Neural cell (in vitro differentiated cells): Measurements from ENCODE around the gene ACSM3. TPM values are rescaled to one million over a fixed set of nuclear protein-coding genes. Genes with fewer than 3 reads are reported as not detected.

ENCODE experiments used
- H2AFZ ChIP-seq: fragments of 200-600, 300-800 bp; sonication (generic), shearing (Covaris generic); 2 replicates; pipeline ENCODE4 v1.6.0; 2014; ENCODE audit warnings: low read depth, mild to moderate bottlenecking, antibody characterized with exemption, low read length, moderate library complexity
- H3F3A ChIP-seq: fragments of 200-600 bp; shearing (Covaris generic); 2 replicates; pipeline ENCODE4 v1.6.1; 2016; ENCODE audit warnings: mild to moderate bottlenecking, moderate library complexity, mixed read lengths, antibody characterized with exemption, low read length; ENCODE audit not compliant: insufficient read depth, poor library complexity, severe bottlenecking
- H3K27ac ChIP-seq: fragments of 200-600, 300-800 bp; sonication (generic), shearing (Covaris generic); 2 replicates; pipeline ENCODE4 v1.5.1; 2014; ENCODE audit warnings: mild to moderate bottlenecking, low read length, moderate library complexity
- H3K27me3 ChIP-seq: fragments of 300-800, 200-600 bp; sonication (generic), shearing (Covaris generic); 2 replicates; pipeline ENCODE4 v1.6.0; 2014; ENCODE audit warnings: mild to moderate bottlenecking, low read depth, low read length, moderate library complexity; ENCODE audit not compliant: insufficient read depth
- H3K36me3 ChIP-seq: fragments of 300-800, 200-600 bp; sonication (generic), shearing (Covaris generic); 2 replicates; pipeline ENCODE4 v1.5.1; 2014; ENCODE audit warnings: mild to moderate bottlenecking, antibody characterized with exemption, low read length, moderate library complexity; ENCODE audit not compliant: insufficient read depth
- H3K4me2 ChIP-seq: fragments of 300-800, 200-600 bp; sonication (generic), shearing (Covaris generic); 2 replicates; pipeline ENCODE4 v1.6.0; 2014; ENCODE audit warnings: mild to moderate bottlenecking, low read length
- H3K4me3 ChIP-seq: fragments of 300-800, 200-600 bp; sonication (generic), shearing (Covaris generic); 2 replicates; pipeline ENCODE4 v1.5.1; 2014; ENCODE audit warnings: mild to moderate bottlenecking, low read length, moderate library complexity
- H3K79me2 ChIP-seq: fragments of 200-600 bp; shearing (Covaris generic); replicated peaks from 2 replicates; pipeline ENCODE4 v1.6.0; 2014; ENCODE audit warnings: mild to moderate bottlenecking, low read length, moderate library complexity; ENCODE audit not compliant: insufficient read depth
- H3K9ac ChIP-seq: fragments of 300-800, 200-600 bp; sonication (generic), shearing (Covaris generic); 2 replicates; pipeline ENCODE4 v1.6.1; 2016; ENCODE audit warnings: mild to moderate bottlenecking, low read length, mixed read lengths
- H3K9me2 ChIP-seq: fragments of 200-600 bp; shearing (Covaris generic); 2 replicates; pipeline ENCODE4 v1.6.1; 2016; ENCODE audit warnings: mild to moderate bottlenecking, low read length, mixed read lengths; ENCODE audit not compliant: insufficient read depth
- H3K9me3 ChIP-seq: fragments of 200-600, 300-800 bp; sonication (generic), shearing (Covaris generic); 2 replicates; pipeline ENCODE4 v1.6.1; 2016; ENCODE audit warnings: mild to moderate bottlenecking, mixed run types, low read length, moderate library complexity, mixed read lengths
- H4K20me1 ChIP-seq: fragments of 200-600 bp; shearing (Covaris generic); 2 replicates; pipeline ENCODE4 v1.6.1; 2016; ENCODE audit warnings: mild to moderate bottlenecking, mixed run types; ENCODE audit not compliant: insufficient read depth
- CTCF ChIP-seq: fragments of 450-650 bp; IDR thresholded peaks from 2 replicates; pipeline ENCODE4 v1.5.1; 2014; ENCODE audit warnings: antibody characterized with exemption, mild to moderate bottlenecking, moderate library complexity; ENCODE audit not compliant: poor library complexity, severe bottlenecking
- EP300 ChIP-seq: fragments of 450-650 bp; conservative IDR thresholded peaks from 2 replicates; pipeline ENCODE4 v1.6.1; 2014; ENCODE audit warnings: antibody characterized with exemption, mild to moderate bottlenecking, moderate library complexity; ENCODE audit not compliant: poor library complexity, severe bottlenecking
- EZH2 ChIP-seq: fragments of 200-600, 300-800 bp; shearing (Covaris generic), sonication (generic); IDR thresholded peaks from 2 replicates; pipeline ENCODE4 v1.6.1; 2014; ENCODE audit warnings: antibody characterized with exemption, low read length, borderline replicate concordance, mild to moderate bottlenecking; ENCODE audit not compliant: insufficient read depth, poor library complexity, severe bottlenecking
- MXI1 ChIP-seq: fragments of 450-650 bp; conservative IDR thresholded peaks from 2 replicates; pipeline ENCODE4 v1.6.1; 2014; ENCODE audit warnings: antibody characterized with exemption, mild to moderate bottlenecking; ENCODE audit not compliant: poor library complexity, severe bottlenecking
- POLR2AphosphoS5 ChIP-seq: IDR thresholded peaks from 2 replicates; pipeline ENCODE4 v1.6.1; 2012
- RAD21 ChIP-seq: fragments of 450-650 bp; conservative IDR thresholded peaks from 2 replicates; pipeline ENCODE4 v1.6.1; 2014; ENCODE audit warnings: antibody characterized with exemption, mild to moderate bottlenecking, moderate library complexity
- REST ChIP-seq: IDR thresholded peaks from 2 replicates; pipeline ENCODE4 v1.6.1; 2012; ENCODE audit warnings: borderline replicate concordance
- SMC3 ChIP-seq: fragments of 450-650 bp; conservative IDR thresholded peaks from 2 replicates; pipeline ENCODE4 v1.6.1; 2014; ENCODE audit warnings: antibody characterized with exemption, mild to moderate bottlenecking, moderate library complexity; ENCODE audit not compliant: poor library complexity
- TAF1 ChIP-seq: IDR thresholded peaks from 2 replicates; pipeline ENCODE4 v1.6.1; 2012; ENCODE audit warnings: low read depth
- polyA plus RNA-seq: library from polyadenylated mRNA; depleted of rRNA; stranded (reverse); fragments of >200 nt; gene quantifications from 2 replicates; pipeline ENCODE4 v1.2.3, GENCODE V29; 2014

Gene ACSM3
- polyA plus RNA-seq, 1 donor from 2014 or later = 0.57 TPM

DNA sequence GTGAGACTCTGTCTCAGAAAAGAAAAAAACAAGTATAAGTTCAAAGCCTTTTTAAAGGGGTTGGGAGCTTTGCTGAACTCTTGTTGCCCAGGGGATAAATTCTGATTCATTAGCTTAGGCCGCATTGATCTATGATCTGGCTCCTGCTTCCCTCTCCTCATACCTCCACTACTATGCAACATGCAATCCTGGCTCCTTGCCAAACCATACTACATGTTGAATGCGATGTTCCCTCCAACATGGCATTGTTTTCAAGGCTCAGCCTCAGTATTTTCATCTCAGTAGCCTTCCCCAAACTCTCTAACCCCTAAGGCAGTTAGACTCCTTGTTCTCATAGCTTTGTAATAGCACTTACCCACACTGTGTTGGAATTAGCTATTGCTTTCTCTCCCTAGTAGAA, 48.7 kb downstream of the ACSM3 start:
- no peaks in the 10 kb centered on the region for H3F3A ChIP-seq
- H3K36me3 ChIP-seq = no peaks in the 10 kb centered on the region
- H3K27ac ChIP-seq = no peak overlapping the region
- no peaks in the 10 kb centered on the region for H3K9me2 ChIP-seq
- H3K9ac ChIP-seq = no peak overlapping the region
- H3K27me3 ChIP-seq = no peaks in the 10 kb centered on the region
- no peaks in the 10 kb centered on the region for H3K9me3 ChIP-seq
- no peak overlapping the region for H3K4me3 ChIP-seq
- no peaks in the 10 kb centered on the region for H4K20me1 ChIP-seq
- no peak overlapping the region for H2AFZ ChIP-seq
- no peaks in the 10 kb centered on the region for H3K79me2 ChIP-seq
- H3K4me2 ChIP-seq = no peak overlapping the region
- TF ChIP-seq EZH2 (no peak), TAF1 (no peak), REST (no peak), MXI1 (no peak), RAD21 (no peak), SMC3 (no peak), POLR2AphosphoS5 (no peak), CTCF (no peak)

- Histone ChIP-seq H3K27me3 (no peaks in the 10 kb centered on the region), H3K9ac (no peak overlapping the region), H3K4me3 (no peak overlapping the region), H3K79me2 (no peaks in the 10 kb centered on the region), H3K4me2 (no peak overlapping the region), H3F3A (no peaks in the 10 kb centered on the region), H4K20me1 (no peaks in the 10 kb centered on the region), H3K27ac (no peak overlapping the region), H3K9me3 (no peaks in the 10 kb centered on the region), H3K9me2 (no peaks in the 10 kb centered on the region), H2AFZ (no peak overlapping the region), H3K36me3 (no peaks in the 10 kb centered on the region)
- TF ChIP-seq MXI1 (no peak), CTCF (no peak), RAD21 (no peak), SMC3 (no peak), TAF1 (no peak), EP300 (no peak), POLR2AphosphoS5 (no peak), EZH2 (no peak), REST (no peak)
These were observed 51.0 kb downstream of the ACSM3 start for GRCh38 chr16:20814784-20815183.
